ENCODE results near the gene RNF130. TPM values are rescaled to one million over a fixed set of nuclear protein-coding genes. Genes with fewer than 3 reads are reported as not detected.

RNF130 gene
- total RNA-seq, 1 donor from 2014 or later = 45.9 TPM

DNA sequence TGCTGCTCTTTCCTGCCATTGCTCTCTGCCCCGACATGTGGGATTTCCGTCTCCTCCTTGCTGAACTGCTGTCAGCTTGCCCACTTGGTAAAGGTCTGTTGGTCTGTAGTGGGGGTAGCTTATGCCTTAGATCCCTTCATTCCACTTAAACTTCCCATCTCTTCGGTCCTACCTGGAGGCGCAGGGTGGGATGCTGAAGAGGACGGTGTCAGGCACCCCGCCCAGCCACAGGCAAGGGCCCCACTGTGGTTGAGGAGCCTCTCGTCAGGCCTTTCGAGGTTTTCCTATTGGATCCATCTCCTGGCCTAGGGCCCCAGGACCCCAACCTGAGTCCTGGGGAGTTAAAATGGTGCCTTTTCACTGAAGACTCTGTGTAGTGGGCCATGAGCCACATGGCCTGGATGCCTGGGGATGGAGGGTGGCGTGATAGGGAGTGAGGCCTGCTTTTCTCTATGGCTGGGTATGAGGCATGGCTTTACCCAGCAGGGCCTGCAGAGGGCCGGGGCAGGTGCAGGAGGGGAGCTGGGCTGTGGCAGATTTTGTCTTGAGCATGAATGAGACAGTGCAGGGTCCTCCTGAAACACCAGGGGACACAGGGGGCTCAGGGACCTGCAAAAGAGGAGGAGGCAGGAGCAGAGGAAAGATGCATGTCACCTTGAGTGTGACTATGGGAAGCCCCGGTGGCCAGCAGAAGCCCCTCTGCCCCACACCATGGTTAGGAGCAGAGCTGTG is 25.8 kb upstream of the RNF130 start:
- Histone ChIP-seq H3K27me3 (ENCODE audit: low read depth) (peaks cover 57% of the 10 kb centered on the region), H3K36me3 (no peaks in the 10 kb centered on the region), H3K4me3 (no peak overlapping the region), H3K4me1 (no peaks in the 10 kb centered on the region), H3K9me3 (replicated peaks) (no peaks in the 10 kb centered on the region), H3K27ac (replicated peaks) (no peak overlapping the region)
- intact Hi-C loops (cut with micrococcal nuclease) = no loop called here
- TF ChIP-seq, protein P1, sequence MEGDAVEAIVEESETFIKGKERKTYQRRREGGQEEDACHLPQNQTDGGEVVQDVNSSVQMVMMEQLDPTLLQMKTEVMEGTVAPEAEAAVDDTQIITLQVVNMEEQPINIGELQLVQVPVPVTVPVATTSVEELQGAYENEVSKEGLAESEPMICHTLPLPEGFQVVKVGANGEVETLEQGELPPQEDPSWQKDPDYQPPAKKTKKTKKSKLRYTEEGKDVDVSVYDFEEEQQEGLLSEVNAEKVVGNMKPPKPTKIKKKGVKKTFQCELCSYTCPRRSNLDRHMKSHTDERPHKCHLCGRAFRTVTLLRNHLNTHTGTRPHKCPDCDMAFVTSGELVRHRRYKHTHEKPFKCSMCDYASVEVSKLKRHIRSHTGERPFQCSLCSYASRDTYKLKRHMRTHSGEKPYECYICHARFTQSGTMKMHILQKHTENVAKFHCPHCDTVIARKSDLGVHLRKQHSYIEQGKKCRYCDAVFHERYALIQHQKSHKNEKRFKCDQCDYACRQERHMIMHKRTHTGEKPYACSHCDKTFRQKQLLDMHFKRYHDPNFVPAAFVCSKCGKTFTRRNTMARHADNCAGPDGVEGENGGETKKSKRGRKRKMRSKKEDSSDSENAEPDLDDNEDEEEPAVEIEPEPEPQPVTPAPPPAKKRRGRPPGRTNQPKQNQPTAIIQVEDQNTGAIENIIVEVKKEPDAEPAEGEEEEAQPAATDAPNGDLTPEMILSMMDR (IDR thresholded peaks at IDR 0.05; ENCODE audit: borderline replicate concordance) = no peak
- no peak for DNase-seq

DNA sequence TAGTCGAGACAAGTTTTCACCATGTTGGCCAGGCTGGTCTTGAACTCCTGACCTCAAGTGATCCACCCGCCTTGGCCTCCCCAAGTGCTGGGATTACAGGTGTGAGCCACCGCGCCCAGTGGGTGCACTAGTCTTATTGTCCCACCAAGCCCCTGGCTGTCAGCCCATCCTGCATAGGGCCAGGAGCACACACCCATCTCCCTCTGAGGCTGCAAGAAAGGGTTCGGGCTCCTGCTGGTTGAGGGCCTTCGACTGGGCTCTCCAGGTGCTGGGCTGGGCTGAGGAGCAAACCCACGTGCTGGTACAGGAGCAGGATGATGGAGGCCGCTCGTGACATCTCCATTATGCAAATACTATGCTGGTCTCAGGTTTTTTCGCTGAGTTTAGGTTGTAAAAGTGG is 25.1 kb upstream of the RNF130 start:
- DNase-seq = no peak
- Histone ChIP-seq H3K36me3 (no peaks in the 10 kb centered on the region), H3K9me3 (replicated peaks) (no peaks in the 10 kb centered on the region), H3K4me3 (no peak overlapping the region), H3K4me1 (no peaks in the 10 kb centered on the region), H3K27me3 (ENCODE audit: low read depth) (peaks cover 50% of the 10 kb centered on the region), H3K27ac (replicated peaks) (no peak overlapping the region)
- intact Hi-C loops (cut with micrococcal nuclease) = no loop called here
- TF ChIP-seq, protein P1 (IDR thresholded peaks at IDR 0.05; ENCODE audit: borderline replicate concordance) = no peak

DNA sequence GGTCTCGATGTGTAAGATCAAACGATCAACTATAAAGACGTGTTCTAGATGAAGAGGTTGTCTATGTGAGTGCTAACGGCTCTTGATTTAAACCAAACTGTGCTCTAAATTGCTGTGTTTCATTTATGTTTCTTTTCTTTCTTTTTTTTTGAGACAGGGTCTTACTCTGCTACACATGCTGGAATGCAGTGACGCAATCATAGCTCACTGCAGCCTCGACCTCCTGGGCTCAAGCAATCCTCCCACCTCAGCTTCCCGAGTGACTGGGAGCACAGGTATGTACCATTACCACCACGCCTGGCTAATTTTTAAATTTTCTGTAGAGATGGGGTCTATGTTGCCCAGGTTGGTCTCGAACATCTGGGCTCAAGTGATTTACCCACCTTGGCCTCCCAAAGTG is 24.0 kb upstream of the RNF130 start:
- Histone ChIP-seq H3K27ac (replicated peaks) (no peak overlapping the region), H3K27me3 (ENCODE audit: low read depth) (peaks cover 39% of the 10 kb centered on the region), H3K9me3 (replicated peaks) (no peaks in the 10 kb centered on the region), H3K36me3 (no peaks in the 10 kb centered on the region), H3K4me3 (no peak overlapping the region), H3K4me1 (peaks cover 8% of the 10 kb centered on the region)
- intact Hi-C loops (cut with micrococcal nuclease) = no loop called here
- DNase-seq = no peak
- TF ChIP-seq, protein P1 (IDR thresholded peaks at IDR 0.05; ENCODE audit: borderline replicate concordance) = no peak

DNA sequence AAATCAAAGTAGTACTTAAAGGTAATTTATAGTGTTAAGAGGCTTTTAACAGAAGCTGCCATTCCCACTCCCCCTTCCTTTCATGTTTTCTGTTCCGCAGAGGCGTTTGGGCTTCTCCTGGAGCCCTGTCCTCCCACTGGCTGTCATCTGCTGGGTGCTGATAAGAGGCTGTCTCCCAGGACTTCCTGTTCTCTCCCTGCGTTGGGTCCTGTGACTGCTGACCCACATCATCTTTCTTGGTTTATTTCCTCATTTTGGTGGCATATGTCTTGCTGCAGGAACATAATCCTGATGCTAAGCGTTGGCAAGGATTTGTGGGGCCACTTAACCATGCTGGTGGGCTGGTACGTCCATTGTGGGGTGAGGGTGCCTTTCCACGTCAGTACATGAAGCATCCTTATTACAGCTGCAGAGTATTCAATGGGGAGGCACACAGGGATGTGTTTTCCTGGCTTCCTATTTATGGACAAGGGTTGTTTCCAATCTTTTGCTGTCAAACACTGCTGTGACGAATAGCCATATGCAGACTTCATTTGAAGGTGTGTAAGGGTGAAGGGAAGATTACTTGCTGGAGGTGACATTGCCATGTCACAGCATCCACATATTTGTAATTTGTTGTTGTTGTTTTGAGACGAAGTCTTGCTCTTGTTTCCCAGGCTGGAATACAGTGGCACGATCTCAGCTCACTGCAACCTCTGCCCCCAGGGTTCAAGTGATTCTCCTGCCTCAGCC is 22.3 kb upstream of the RNF130 start:
- TF ChIP-seq, protein P1 (IDR thresholded peaks at IDR 0.05; ENCODE audit: borderline replicate concordance) = no peak
- Histone ChIP-seq H3K4me1 (peaks cover 13% of the 10 kb centered on the region), H3K36me3 (no peaks in the 10 kb centered on the region), H3K27me3 (ENCODE audit: low read depth) (peaks cover 23% of the 10 kb centered on the region), H3K4me3 (no peak overlapping the region), H3K9me3 (replicated peaks) (no peaks in the 10 kb centered on the region), H3K27ac (replicated peaks) (no peak overlapping the region)
- no peak for DNase-seq
- intact Hi-C loops (cut with micrococcal nuclease) = no loop called here

DNA sequence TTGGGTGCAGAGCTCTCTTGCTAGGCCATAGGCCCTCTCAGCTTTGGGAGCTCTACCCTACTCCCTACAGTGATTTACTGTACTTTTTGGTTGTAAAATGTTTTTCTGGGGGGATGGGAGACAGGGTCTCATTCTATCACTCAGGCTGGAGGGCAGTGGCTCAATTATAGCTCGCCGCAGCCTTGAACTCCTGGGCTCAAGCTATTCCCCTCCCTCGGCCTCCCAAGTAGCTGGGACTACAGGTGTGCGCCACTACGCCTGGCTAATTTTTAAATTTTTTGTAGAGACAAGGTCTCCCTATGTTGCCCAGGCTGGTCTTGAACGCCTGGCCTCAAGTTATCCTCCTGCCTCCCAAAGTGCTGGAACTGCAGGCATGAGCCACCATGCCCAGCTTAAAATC is 21.7 kb upstream of the RNF130 start:
- Histone ChIP-seq H3K27ac (replicated peaks) (no peak overlapping the region), H3K36me3 (no peaks in the 10 kb centered on the region), H3K27me3 (ENCODE audit: low read depth) (peaks cover 19% of the 10 kb centered on the region), H3K9me3 (replicated peaks) (no peaks in the 10 kb centered on the region), H3K4me1 (peaks cover 13% of the 10 kb centered on the region), H3K4me3 (no peak overlapping the region)
- intact Hi-C loops (cut with micrococcal nuclease) = no loop called here
- TF ChIP-seq, protein P1 (IDR thresholded peaks at IDR 0.05; ENCODE audit: borderline replicate concordance) = no peak
- DNase-seq = no peak
